HL-60 (cell line): ENCODE results near the gene FNIP2.

Experiments
- CTCF ChIP-seq: IDR thresholded peaks from one replicate; pipeline ENCODE4 v1.5.1; 2011; ENCODE audit warnings: low read length, control low read depth, inconsistent platforms; ENCODE audit not compliant: insufficient read depth
- GABPA ChIP-seq: IDR thresholded peaks from 2 replicates; pipeline ENCODE4 v1.6.1; 2012; ENCODE audit warnings: low read depth
- POLR2AphosphoS5 ChIP-seq: IDR thresholded peaks from 2 replicates; pipeline ENCODE4 v1.6.1; 2012; ENCODE audit warnings: low read depth

GRCh38 chr4:158949099-158949498 is 180.3 kb downstream of the FNIP2 start:
- no peak for TF ChIP-seq CTCF
- TF ChIP-seq POLR2AphosphoS5, result no peak
- TF ChIP-seq GABPA, result no peak
